KOPT-K1 (cell line): ENCODE measurements around the gene LLCFC1.

ENCODE experiments used
- H3K27ac ChIP-seq: fragments of 200-600 bp; sonication (generic); 2 replicates; pipeline ENCODE4 v1.5.1; 2016; ENCODE audit warnings: antibody characterized with exemption, mild to moderate bottlenecking, low read depth, low read length; ENCODE audit not compliant: poor library complexity, severe bottlenecking
- H3K36me3 ChIP-seq: fragments of 200-600 bp; sonication (generic); 2 replicates; pipeline ENCODE4 v1.5.1; 2017; ENCODE audit warnings: antibody characterized with exemption, mild to moderate bottlenecking, low read length, moderate library complexity; ENCODE audit not compliant: insufficient read depth
- H3K9me3 ChIP-seq: fragments of 200-600 bp; sonication (generic); 2 replicates; pipeline ENCODE4 v1.5.1; 2017; ENCODE audit warnings: antibody characterized with exemption, low read length, mild to moderate bottlenecking; ENCODE audit not compliant: insufficient read depth, poor library complexity, severe bottlenecking

Gene LLCFC1

GRCh38 chr7:142939226-142939910, at the start of gene LLCFC1:
Gene LLCFC1 (plus strand): TSS chr7:142939484. CDS start chr7:142939622, 138 bp downstream.
- H3K27ac ChIP-seq: no peak within 1 kb of the TSS
- H3K9me3 ChIP-seq: no peaks in the 10 kb centered on the region
- no peaks in the 10 kb centered on the region for H3K36me3 ChIP-seq

GRCh38 chr7:142889816-142890215, 49.5 kb upstream of the LLCFC1 start:
- H3K27ac ChIP-seq: no peak overlapping the region
- no peaks in the 10 kb centered on the region for H3K9me3 ChIP-seq
- H3K36me3 ChIP-seq: no peaks in the 10 kb centered on the region

GRCh38 chr7:142890874-142891485, 48.3 kb upstream of the LLCFC1 start:
- Histone ChIP-seq H3K9me3 (no peaks in the 10 kb centered on the region), H3K36me3 (no peaks in the 10 kb centered on the region), H3K27ac (no peak overlapping the region)

GRCh38 chr7:142891490-142892082, 47.7 kb upstream of the LLCFC1 start:
- no peak overlapping the region for H3K27ac ChIP-seq
- H3K9me3 ChIP-seq: no peaks in the 10 kb centered on the region

GRCh38 chr7:142892951-142893350, 46.3 kb upstream of the LLCFC1 start:
- Histone ChIP-seq H3K9me3 (no peaks in the 10 kb centered on the region), H3K27ac (no peak overlapping the region), H3K36me3 (no peaks in the 10 kb centered on the region)

More at GRCh38 chr7:142891490-142892082, 47.7 kb upstream of the LLCFC1 start:
- no peaks in the 10 kb centered on the region for H3K36me3 ChIP-seq

- Histone ChIP-seq H3K9me3 (no peaks in the 10 kb centered on the region), H3K36me3 (no peaks in the 10 kb centered on the region), H3K27ac (no peak overlapping the region)
Observed at GRCh38 chr7:142894112-142894984, 44.9 kb upstream of the LLCFC1 start.

- Histone ChIP-seq H3K9me3 (no peaks in the 10 kb centered on the region), H3K36me3 (no peaks in the 10 kb centered on the region), H3K27ac (no peak overlapping the region)
Observed at GRCh38 chr7:142894985-142895593, 44.2 kb upstream of the LLCFC1 start.

GRCh38 chr7:142896151-142896550, 43.1 kb upstream of the LLCFC1 start:
- Histone ChIP-seq H3K27ac (no peak overlapping the region), H3K9me3 (no peaks in the 10 kb centered on the region), H3K36me3 (no peaks in the 10 kb centered on the region)

- H3K36me3 ChIP-seq: no peaks in the 10 kb centered on the region
- H3K9me3 ChIP-seq: no peaks in the 10 kb centered on the region
- no peak overlapping the region for H3K27ac ChIP-seq
Observed at GRCh38 chr7:142896741-142897379, 42.4 kb upstream of the LLCFC1 start.

- Histone ChIP-seq H3K36me3 (no peaks in the 10 kb centered on the region), H3K9me3 (no peaks in the 10 kb centered on the region), H3K27ac (no peak overlapping the region)
Observed at GRCh38 chr7:142897691-142898090, 41.6 kb upstream of the LLCFC1 start.

GRCh38 chr7:142898377-142899170, 40.7 kb upstream of the LLCFC1 start:
- no peaks in the 10 kb centered on the region for H3K36me3 ChIP-seq
- H3K9me3 ChIP-seq: peaks cover 4% of the 10 kb centered on the region
- no peak overlapping the region for H3K27ac ChIP-seq

- H3K9me3 ChIP-seq: peaks cover 15% of the 10 kb centered on the region
- H3K36me3 ChIP-seq: no peaks in the 10 kb centered on the region
- no peak overlapping the region for H3K27ac ChIP-seq
Observed at GRCh38 chr7:142899661-142900060, 39.6 kb upstream of the LLCFC1 start.

GRCh38 chr7:142901426-142902259, 37.6 kb upstream of the LLCFC1 start:
- no peaks in the 10 kb centered on the region for H3K36me3 ChIP-seq
- H3K9me3 ChIP-seq: peaks cover 34% of the 10 kb centered on the region
- H3K27ac ChIP-seq: no peak overlapping the region
